ENCODE results near the gene GALE. TPM values are rescaled to one million over a fixed set of nuclear protein-coding genes. Genes with fewer than 3 reads are reported as not detected.

GALE gene
- total RNA-seq, 2 experiments from 2014 or later = 49.4 to 54.9 TPM

Other genes starting within 250 kb of the GALE start
- 10 to 100 TPM; 35.9 to 36.2 TPM for gene ID3, start 241.3 kb downstream of the GALE start, total RNA-seq
- gene RPL11, start 108.9 kb downstream of the GALE start, total RNA-seq = 1,000 to 10,000 TPM; 1,338 to 1,385 TPM
- 10 to 100 TPM; 28.1 to 30.4 TPM for gene ELOA, start 57.3 kb downstream of the GALE start, total RNA-seq
- 10 to 100 TPM; 67.2 to 69.0 TPM for gene PITHD1, start 22.3 kb downstream of the GALE start, total RNA-seq
- gene LYPLA2, start 9.6 kb downstream of the GALE start, total RNA-seq = 10 to 100 TPM; 70.5 to 71.1 TPM
- 10 to 100 TPM; 34.2 to 35.3 TPM for gene HMGCL, start 24.7 kb upstream of the GALE start, total RNA-seq
- 1 to 10 TPM; 5.3 to 5.4 TPM for gene FUCA1, start 67.5 kb upstream of the GALE start, total RNA-seq
- gene CNR2, start 112.6 kb upstream of the GALE start, total RNA-seq = not detected
- 100 to 1,000 TPM; 116 to 120 TPM for gene PNRC2, start 159.1 kb upstream of the GALE start, total RNA-seq
- 100 to 1,000 TPM; 175 to 184 TPM for gene SRSF10, start 179.6 kb upstream of the GALE start, total RNA-seq